HUES64 (cell line): ENCODE results near the gene NPLOC4.

Experiments used
- H3K27ac ChIP-seq: 2 replicates; pipeline ENCODE4 v1.7.0; 2013; ENCODE audit warnings: low read depth, low read length, inconsistent platforms
- H3K27me3 ChIP-seq: 2 replicates; pipeline ENCODE4 v1.6.1; 2013; ENCODE audit warnings: mild to moderate bottlenecking, low read length; ENCODE audit not compliant: insufficient read depth
- H3K36me3 ChIP-seq: 2 replicates; pipeline ENCODE4 v1.6.1; 2013; ENCODE audit warnings: mild to moderate bottlenecking, low read length; ENCODE audit not compliant: insufficient read depth
- H3K4me1 ChIP-seq: 2 replicates; pipeline ENCODE4 v1.6.1; 2013; ENCODE audit warnings: mild to moderate bottlenecking, low read length, moderate library complexity; ENCODE audit not compliant: insufficient read depth
- H3K4me3 ChIP-seq: 2 replicates; pipeline ENCODE4 v1.5.1; 2013; ENCODE audit warnings: mild to moderate bottlenecking, low read length, moderate library complexity
- H3K9ac ChIP-seq: 2 replicates; pipeline ENCODE4 v1.6.1; 2013; ENCODE audit warnings: mild to moderate bottlenecking, low read depth, low read length
- H3K9me3 ChIP-seq: 2 replicates; pipeline ENCODE4 v1.6.1; 2013; ENCODE audit warnings: low read depth, low read length; ENCODE audit not compliant: insufficient read depth
- WGBS: fragments of 150-250, 120-280 bp; methylation state at CpG from one replicate; pipeline ENCODE4 v1.1.7; 2013; ENCODE audit warnings: missing lambda C conversion rate; 5-methylcytosine and 5-hydroxymethylcytosine counted together

Gene NPLOC4

GRCh38 chr17:81529437-81529803 is 107.5 kb downstream of the NPLOC4 start:
- H3K27me3 ChIP-seq, result peaks cover 6% of the 10 kb centered on the region
- H3K4me1 ChIP-seq, result no peaks in the 10 kb centered on the region
- H3K36me3 ChIP-seq, result no peaks in the 10 kb centered on the region
- H3K9ac ChIP-seq, result no peak overlapping the region
- 90% methylated on average over 6 of the region's 6 CpGs for WGBS
- no peak overlapping the region for H3K4me3 ChIP-seq
- H3K9me3 ChIP-seq, result no peaks in the 10 kb centered on the region
- H3K27ac ChIP-seq, result no peak overlapping the region

- Histone ChIP-seq H3K36me3 (no peaks in the 10 kb centered on the region), H3K27me3 (peaks cover 6% of the 10 kb centered on the region), H3K4me1 (no peaks in the 10 kb centered on the region), H3K4me3 (no peak overlapping the region), H3K9me3 (no peaks in the 10 kb centered on the region), H3K9ac (no peak overlapping the region), H3K27ac (no peak overlapping the region)
- WGBS, result 93% methylated on average over 62 of the region's 62 CpGs
These were observed 108.1 kb downstream of the NPLOC4 start for GRCh38 chr17:81528651-81529436.

GRCh38 chr17:81528384-81528650 is 108.6 kb downstream of the NPLOC4 start:
- Histone ChIP-seq H3K4me3 (no peak overlapping the region), H3K27ac (no peak overlapping the region), H3K27me3 (peaks cover 2% of the 10 kb centered on the region), H3K9me3 (no peaks in the 10 kb centered on the region), H3K9ac (no peak overlapping the region), H3K4me1 (peaks cover 3% of the 10 kb centered on the region; the same call in 1 of the 2 replicates), H3K36me3 (no peaks in the 10 kb centered on the region)
- WGBS, result 85% methylated on average over 20 of the region's 20 CpGs

GRCh38 chr17:81527591-81528383 is 109.1 kb downstream of the NPLOC4 start, which contains the start of gene FSCN2:
Gene FSCN2 (plus strand): TSS chr17:81528377. CDS start chr17:81528532, 155 bp downstream.
- no peaks in the 10 kb centered on the region for H3K36me3 ChIP-seq
- H3K27me3 ChIP-seq, result no peaks in the 10 kb centered on the region
- no peaks in the 10 kb centered on the region for H3K9me3 ChIP-seq
- WGBS, result 86% methylated on average over 42 of the region's 42 CpGs
- no peak within 1 kb of the TSS; the same call in 1 of the 2 replicates for H3K9ac ChIP-seq
- no peak within 1 kb of the TSS for H3K4me3 ChIP-seq
- peaks cover 3% of the 10 kb centered on the region; the same call in 1 of the 2 replicates for H3K4me1 ChIP-seq
- no peak within 1 kb of the TSS for H3K27ac ChIP-seq

GRCh38 chr17:81526662-81527571 is 110.0 kb downstream of the NPLOC4 start:
- no peaks in the 10 kb centered on the region for H3K9me3 ChIP-seq
- WGBS, result 91% methylated on average over 21 of the region's 21 CpGs
- H3K9ac ChIP-seq, result no peak overlapping the region; the same call in 1 of the 2 replicates
- H3K36me3 ChIP-seq, result no peaks in the 10 kb centered on the region
- no peak overlapping the region for H3K27ac ChIP-seq
- H3K4me3 ChIP-seq, result no peak overlapping the region
- peaks cover 5% of the 10 kb centered on the region; the same call in 1 of the 2 replicates for H3K27me3 ChIP-seq
- H3K4me1 ChIP-seq, result peaks cover 3% of the 10 kb centered on the region; the same call in 1 of the 2 replicates

- no peak overlapping the region for H3K4me3 ChIP-seq
- 92% methylated on average over 8 of the region's 8 CpGs for WGBS
- H3K27me3 ChIP-seq, result peaks cover 23% of the 10 kb centered on the region
- no peak overlapping the region for H3K9ac ChIP-seq
- no peaks in the 10 kb centered on the region for H3K9me3 ChIP-seq
- H3K4me1 ChIP-seq, result peaks cover 11% of the 10 kb centered on the region; the same call in 1 of the 2 replicates
- no peak overlapping the region for H3K27ac ChIP-seq
- H3K36me3 ChIP-seq, result no peaks in the 10 kb centered on the region
These were observed 112.1 kb downstream of the NPLOC4 start for GRCh38 chr17:81524865-81525159.

- Histone ChIP-seq H3K27ac (no peak overlapping the region), H3K27me3 (peaks cover 28% of the 10 kb centered on the region), H3K36me3 (no peaks in the 10 kb centered on the region), H3K4me3 (no peak overlapping the region), H3K4me1 (peaks cover 12% of the 10 kb centered on the region; the same call in 1 of the 2 replicates), H3K9ac (no peak overlapping the region), H3K9me3 (no peaks in the 10 kb centered on the region)
- 90% methylated on average over 18 of the region's 18 CpGs for WGBS
These were observed 112.7 kb downstream of the NPLOC4 start for GRCh38 chr17:81524039-81524864.

GRCh38 chr17:81523402-81524038 is 113.4 kb downstream of the NPLOC4 start:
- 66% methylated on average over 17 of the region's 17 CpGs for WGBS
- no peak overlapping the region for H3K27ac ChIP-seq
- no peak overlapping the region for H3K4me3 ChIP-seq
- H3K36me3 ChIP-seq, result no peaks in the 10 kb centered on the region
- H3K9me3 ChIP-seq, result no peaks in the 10 kb centered on the region
- H3K27me3 ChIP-seq, result peaks cover 36% of the 10 kb centered on the region
- H3K4me1 ChIP-seq, result peaks cover 12% of the 10 kb centered on the region; the same call in 1 of the 2 replicates
- H3K9ac ChIP-seq, result no peak overlapping the region

GRCh38 chr17:81522491-81523401 is 114.2 kb downstream of the NPLOC4 start:
- H3K4me3 ChIP-seq, result no peak overlapping the region
- no peaks in the 10 kb centered on the region for H3K9me3 ChIP-seq
- no peaks in the 10 kb centered on the region for H3K36me3 ChIP-seq
- peaks cover 17% of the 10 kb centered on the region; the same call in 1 of the 2 replicates for H3K4me1 ChIP-seq
- WGBS, result 66% methylated on average over 25 of the region's 26 CpGs
- no peak overlapping the region for H3K9ac ChIP-seq
- H3K27me3 ChIP-seq, result peaks cover 42% of the 10 kb centered on the region
- no peak overlapping the region for H3K27ac ChIP-seq
